K562 (cell line): Measurements from ENCODE around the gene FGGY. TPM values are rescaled to one million over a fixed set of nuclear protein-coding genes. Genes with fewer than 3 reads are reported as not detected.

Experiments used
- ATAC-seq: fragments of 200-7000 bp; cut with Tn5 transposase; 3 replicates; pipeline ENCODE4 v1.9.1; 2020; ENCODE audit warnings: moderate library complexity
- BruUV-seq: library from RNA; stranded (reverse); fragments of 400-500 nt; replicated peaks from 2 replicates; lab custom pipeline; 2021; lab: Mats Ljungman, UMichigan
- CTCF ChIA-PET: fragments of 300-600 bp; formaldehyde crosslinking; extraction: SDS; loops from one replicate; lab custom pipeline; 2021; ENCODE audit warnings: low intra/inter-chr PET ratio; lab: Yijun Ruan, JAX
- POLR2A ChIA-PET: fragments of 300-600, 350-650 bp; sonication (Branson Sonifier 250); formaldehyde crosslinking; extraction: SDS; loops from one replicate; lab custom pipeline; 2021; ENCODE audit warnings: antibody characterized with exemption, inconsistent platforms; lab: Yijun Ruan, JAX
- DNase-seq, 4 experiments: peaks; one replicate each; pipeline versions ENCODE4 v3.0.0 to v3.0.0-alpha.2; 2011 to 2018; ENCODE audit warnings: low spot score in 3 of 4, mixed read lengths in 3 of 4; ENCODE audit errors: extremely low read depth in 1 of 4
- FAIRE-seq: peaks from 2 replicates; lab custom pipeline; 2011; peaks lifted over from hg19 to GRCh38; lab: Jason Lieb, UNC
- H2AFZ ChIP-seq: 2 replicates; pipeline ENCODE4 v1.6.0; 2011; ENCODE audit warnings: low read depth, low read length, control low read depth, inconsistent platforms
- H3K27ac ChIP-seq: fragments of 200-600 bp; 3 replicates; pipeline ENCODE4 v1.8.0; 2011; ENCODE audit warnings: low read depth, mild to moderate bottlenecking, control low read depth, inconsistent platforms, low read length, moderate library complexity, mixed read lengths; ENCODE audit errors: extremely low read depth
- H3K27me3 ChIP-seq, 2 experiments: fragments of 300-600 bp in 1 of 2; 2 replicates in 1 of 2; 3 replicates in 1 of 2; pipeline versions ENCODE4 v1.6.0 to v1.8.0; 2011; ENCODE audit warnings: inconsistent platforms in 2 of 2, low read length in 2 of 2, mild to moderate bottlenecking in 1 of 2, mixed read lengths in 1 of 2, moderate library complexity in 1 of 2; ENCODE audit not compliant: control insufficient read depth in 2 of 2, insufficient read depth in 2 of 2
- H3K36me3 ChIP-seq: fragments of 300-600 bp; 3 replicates; pipeline ENCODE4 v1.8.0; 2011; ENCODE audit warnings: mild to moderate bottlenecking, low read length, inconsistent platforms; ENCODE audit not compliant: control insufficient read depth, insufficient read depth
- H3K4me1 ChIP-seq, 2 experiments: fragments of 200-600 bp in 1 of 2; replicated peaks in 1 of 2; 2 replicates in 1 of 2; 3 replicates in 1 of 2; pipeline versions ENCODE4 v1.5.1 to v1.8.0; 2011; ENCODE audit warnings: inconsistent platforms in 2 of 2, low read length in 2 of 2, mild to moderate bottlenecking in 1 of 2, mixed read lengths in 1 of 2, moderate library complexity in 1 of 2; ENCODE audit not compliant: control insufficient read depth in 2 of 2, insufficient read depth in 2 of 2
- H3K4me2 ChIP-seq: 2 replicates; pipeline ENCODE4 v1.6.1; 2011; ENCODE audit warnings: low read length, control low read depth, inconsistent platforms, mixed read lengths; ENCODE audit not compliant: insufficient read depth
- H3K4me3 ChIP-seq: fragments of 200-600 bp; sonication (generic), shearing (Covaris generic); 2 replicates; pipeline ENCODE4 v1.5.1; 2016; ENCODE audit warnings: control low read depth, inconsistent platforms
- H3K79me2 ChIP-seq: fragments of 200-600 bp; 3 replicates; pipeline ENCODE4 v1.8.0; 2011; ENCODE audit warnings: low read length, inconsistent platforms; ENCODE audit not compliant: control insufficient read depth, insufficient read depth
- H3K9ac ChIP-seq, 2 experiments: 2 replicates each; pipeline versions ENCODE4 v1.6.0 to v1.6.1; 2011; ENCODE audit warnings: low read depth in 2 of 2, low read length in 2 of 2, control low read depth in 1 of 2, inconsistent platforms in 1 of 2, mild to moderate bottlenecking in 1 of 2, mixed read lengths in 1 of 2; ENCODE audit not compliant: insufficient read depth in 1 of 2
- H3K9me1 ChIP-seq: one replicate; pipeline ENCODE4 v1.6.0; 2011; ENCODE audit warnings: inconsistent platforms, mild to moderate bottlenecking, low read length, moderate library complexity; ENCODE audit not compliant: control insufficient read depth, insufficient read depth
- H3K9me3 ChIP-seq: replicated peaks from 2 replicates; pipeline ENCODE4 v1.5.1; 2011; ENCODE audit warnings: low read depth, low read length, inconsistent platforms; ENCODE audit not compliant: control insufficient read depth, insufficient read depth
- H4K20me1 ChIP-seq: replicated peaks from 2 replicates; pipeline ENCODE4 v1.6.1; 2011; ENCODE audit warnings: low read length, inconsistent platforms, mixed read lengths; ENCODE audit not compliant: control insufficient read depth, insufficient read depth
- ETV6 ChIP-seq, 3 experiments: fragments of 150-350 bp in 1 of 3; sonication (generic) in 1 of 3; formaldehyde crosslinking in 1 of 3; IDR thresholded peaks; 2 replicates each; pipeline versions ENCODE4 v1.6.1 to v1.8.0; 2014 to 2022; ENCODE audit warnings: borderline replicate concordance in 2 of 3, low read depth in 2 of 3, antibody characterized with exemption in 1 of 3, low read length in 1 of 3, mild to moderate bottlenecking in 1 of 3, missing genetic modification reagents in 1 of 3
- KLF1 ChIP-seq: fragments of 450-650 bp; IDR thresholded peaks from 2 replicates; pipeline ENCODE4 v1.6.1; 2016; ENCODE audit warnings: missing genetic modification characterization, missing compliant biosample characterization
- NONO ChIP-seq, 2 experiments: fragments of 200-400 bp in 1 of 2; fragments of 450-650 bp in 1 of 2; formaldehyde crosslinking in 1 of 2; IDR thresholded peaks; 2 replicates each; pipeline ENCODE4 v1.6.1; 2017; ENCODE audit warnings: low read depth in 2 of 2, mild to moderate bottlenecking in 2 of 2, moderate library complexity in 2 of 2, low read length in 1 of 2
- ZNF175 ChIP-seq: fragments of 200-800 bp; sonication (Bioruptor generic); IDR thresholded peaks from 2 replicates; pipeline ENCODE4 v1.6.1; 2016; ENCODE audit warnings: low read depth, mild to moderate bottlenecking, missing genetic modification characterization, missing compliant biosample characterization
- ZNF316 ChIP-seq: fragments of 450-650 bp; IDR thresholded peaks from 2 replicates; pipeline ENCODE4 v1.6.1; 2016
- WGBS: fragments of 100-300 bp; shearing (Covaris generic); methylation state at CpG from one replicate; pipeline ENCODE4 v1.1.6; 2016; ENCODE audit warnings: low coverage, mixed read lengths; ENCODE audit not compliant: insufficient coverage; ENCODE audit errors: missing lambda C conversion rate; 5-methylcytosine and 5-hydroxymethylcytosine counted together
- in situ Hi-C: fragments of 300-500 bp; cut with MboI; formaldehyde crosslinking; loops from 4 replicates; pipeline ENCODE4 v1.15.0; 2018; ENCODE audit warnings: inconsistent platforms, mixed read lengths
- intact Hi-C: fragments of 100-400 bp; cut with micrococcal nuclease; formaldehyde crosslinking; loops from 2 replicates; pipeline ENCODE4 v1.14.2; 2022
- polyA plus RNA-seq, 8 experiments: library from polyadenylated mRNA; depleted of rRNA in 4 of 8; stranded (reverse) in 5 of 8; unstranded in 3 of 8; fragments of >200 nt; fragmentation: Nextera tagmentation in 2 of 8; fragmentation: Illumina TruSeq in 1 of 8; extraction: Ambion mirVana in 2 of 8; extraction: Trizol in 1 of 8; gene quantifications; 2 replicates each; pipeline versions ENCODE4 v1.2.1 to v1.2.3, GENCODE V29; 2011 to 2014; ENCODE audit warnings: inconsistent platforms in 1 of 8, missing spikeins in 1 of 8
- total RNA-seq, 7 experiments: library from RNA; depleted of rRNA in 6 of 7; stranded (reverse); fragments of >200 nt in 6 of 7; fragmentation: Illumina TruSeq in 2 of 7; extraction: Trizol in 2 of 7; gene quantifications; 2 replicates each; pipeline versions ENCODE4 v1.2.1 to v1.2.3, GENCODE V29; 2011 to 2021; ENCODE audit warnings: low replicate concordance in 1 of 7
- TF ChIP-seq, protein P1 (sequence below): fragments of 450-650 bp; IDR thresholded peaks from 2 replicates; pipeline ENCODE4 v1.6.1; 2018; ENCODE audit warnings: mild to moderate bottlenecking, low read depth; ENCODE audit not compliant: partially characterized antibody

Gene FGGY
- total and polyA plus RNA-seq, 9 of the 15 experiments (the other 6 are each of a cell fraction or from before 2014, with no cell fraction given) = 9.7 to 19.2 (median 12.6) TPM

- no peak for TF ChIP-seq ETV6 (IDR thresholded peaks at IDR 0.05; ENCODE audit: borderline replicate concordance in 1 of 2, low read depth in 2 of 2, low read length in 1 of 2)
- TF ChIP-seq ETV6 (CRISPR knock-in tag; IDR thresholded peaks at IDR 0.05; ENCODE audit: borderline replicate concordance) = no peak
- no peak for TF ChIP-seq NONO (IDR thresholded peaks at IDR 0.05; ENCODE audit: low read depth in 2 of 2, low read length in 1 of 2)
- TF ChIP-seq ZNF316 = no peak
- TF ChIP-seq KLF1 (tag) = no peak
- TF ChIP-seq ZNF175 = no peak
Measured at GRCh38 chr1:59383963-59384362, 87.1 kb downstream of the FGGY start (continued).

DNA sequence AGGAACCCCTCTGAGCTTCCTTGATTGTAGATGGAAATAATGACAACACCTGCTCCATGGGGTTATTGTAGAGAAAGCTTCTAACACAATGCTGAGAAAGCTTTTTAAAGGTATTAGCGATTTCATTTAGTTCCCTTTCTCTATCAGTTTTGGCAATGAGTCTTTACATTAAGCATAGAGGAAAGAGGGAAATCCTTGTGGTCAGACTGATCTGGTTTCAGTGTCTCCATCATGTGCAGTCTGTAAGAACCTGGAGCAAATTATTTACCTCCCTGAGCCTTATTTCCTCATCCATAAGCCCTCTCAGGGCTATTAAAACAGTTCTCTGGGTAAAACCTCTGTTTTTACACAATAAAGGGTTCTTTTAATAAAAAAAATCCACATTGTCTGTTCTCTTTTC is 87.5 kb downstream of the FGGY start:
- CTCF ChIA-PET = no interaction called here
- Histone ChIP-seq H3K4me1 (no peaks in the 10 kb centered on the region; a peak in 2 of 5 replicates), H3K27me3 (no peaks in the 10 kb centered on the region), H3K79me2 (no peaks in the 10 kb centered on the region), H3K4me3 (no peak overlapping the region), H3K4me2 (no peak overlapping the region), H3K9me3 (no peaks in the 10 kb centered on the region), H2AFZ (no peak overlapping the region), H4K20me1 (no peaks in the 10 kb centered on the region), H3K27ac (no peak overlapping the region), H3K36me3 (no peaks in the 10 kb centered on the region), H3K9ac (no peak overlapping the region), H3K9me1 (no peaks in the 10 kb centered on the region)
- 0% methylated on average over 1 of the region's 1 CpG for WGBS
- intact Hi-C loops (no loop called here), in situ Hi-C loops (no loop called here)
- TF ChIP-seq, protein P1, sequence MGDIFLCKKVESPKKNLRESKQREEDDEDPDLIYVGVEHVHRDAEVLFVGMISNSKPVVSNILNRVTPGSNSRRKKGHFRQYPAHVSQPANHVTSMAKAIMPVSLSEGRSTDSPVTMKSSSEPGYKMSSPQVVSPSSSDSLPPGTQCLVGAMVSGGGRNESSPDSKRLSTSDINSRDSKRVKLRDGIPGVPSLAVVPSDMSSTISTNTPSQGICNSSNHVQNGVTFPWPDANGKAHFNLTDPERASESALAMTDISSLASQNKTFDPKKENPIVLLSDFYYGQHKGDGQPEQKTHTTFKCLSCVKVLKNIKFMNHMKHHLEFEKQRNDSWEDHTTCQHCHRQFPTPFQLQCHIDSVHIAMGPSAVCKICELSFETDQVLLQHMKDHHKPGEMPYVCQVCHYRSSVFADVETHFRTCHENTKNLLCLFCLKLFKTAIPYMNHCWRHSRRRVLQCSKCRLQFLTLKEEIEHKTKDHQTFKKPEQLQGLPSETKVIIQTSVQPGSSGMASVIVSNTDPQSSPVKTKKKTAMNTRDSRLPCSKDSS = no peak
- POLR2A ChIA-PET = no interaction called here
- FAIRE-seq (no peak), ATAC-seq (no peak), DNase-seq (no peak)
- no TSS peak for BruUV-seq
